22Rv1 (cell line): Measurements from ENCODE around the gene ABCD3.
"Not testable (repeated sequence)": the region's sequence is repeated elsewhere in the genome, so short reads cannot be mapped to it uniquely, and the experiment has no call there.

Source experiments
- ZFX ChIP-seq: fragments of 450-650 bp; IDR thresholded peaks from 2 replicates; pipeline ENCODE4 v1.6.1; 2017; ENCODE audit warnings: antibody characterized with exemption, borderline replicate concordance
- TF ChIP-seq, protein P1 (sequence below): fragments of 450-650 bp; IDR thresholded peaks from 2 replicates; pipeline ENCODE4 v1.5.1; 2017; ENCODE audit warnings: mild to moderate bottlenecking

DNA sequence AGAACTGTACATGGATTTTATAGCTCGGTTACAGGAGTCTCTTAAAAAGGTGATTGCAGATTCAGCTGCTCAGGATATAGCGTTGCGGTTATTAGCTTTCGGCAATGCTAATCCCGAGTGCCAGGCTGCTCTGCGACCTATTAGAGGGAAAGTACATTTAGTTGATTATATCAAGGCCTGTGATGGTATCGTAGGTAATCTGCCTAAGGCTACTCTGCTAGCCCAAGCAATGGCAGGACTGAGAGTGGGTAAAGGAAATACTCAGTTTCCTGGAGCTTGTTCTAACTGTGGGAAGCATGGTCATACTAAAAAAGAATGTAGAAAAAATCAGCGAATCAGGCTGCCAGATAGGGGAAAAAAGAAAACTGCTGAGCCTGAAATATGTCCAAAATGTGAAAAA is 27.5 kb downstream of the ABCD3 start:
- TF ChIP-seq, protein P1, sequence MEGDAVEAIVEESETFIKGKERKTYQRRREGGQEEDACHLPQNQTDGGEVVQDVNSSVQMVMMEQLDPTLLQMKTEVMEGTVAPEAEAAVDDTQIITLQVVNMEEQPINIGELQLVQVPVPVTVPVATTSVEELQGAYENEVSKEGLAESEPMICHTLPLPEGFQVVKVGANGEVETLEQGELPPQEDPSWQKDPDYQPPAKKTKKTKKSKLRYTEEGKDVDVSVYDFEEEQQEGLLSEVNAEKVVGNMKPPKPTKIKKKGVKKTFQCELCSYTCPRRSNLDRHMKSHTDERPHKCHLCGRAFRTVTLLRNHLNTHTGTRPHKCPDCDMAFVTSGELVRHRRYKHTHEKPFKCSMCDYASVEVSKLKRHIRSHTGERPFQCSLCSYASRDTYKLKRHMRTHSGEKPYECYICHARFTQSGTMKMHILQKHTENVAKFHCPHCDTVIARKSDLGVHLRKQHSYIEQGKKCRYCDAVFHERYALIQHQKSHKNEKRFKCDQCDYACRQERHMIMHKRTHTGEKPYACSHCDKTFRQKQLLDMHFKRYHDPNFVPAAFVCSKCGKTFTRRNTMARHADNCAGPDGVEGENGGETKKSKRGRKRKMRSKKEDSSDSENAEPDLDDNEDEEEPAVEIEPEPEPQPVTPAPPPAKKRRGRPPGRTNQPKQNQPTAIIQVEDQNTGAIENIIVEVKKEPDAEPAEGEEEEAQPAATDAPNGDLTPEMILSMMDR: not testable (repeated sequence)
- not testable (repeated sequence) for TF ChIP-seq ZFX
